ENCODE results near the gene SH3GL1.
"Not testable (repeated sequence)": the region's sequence is repeated elsewhere in the genome, so short reads cannot be mapped to it uniquely, and the experiment has no call there.

DNA sequence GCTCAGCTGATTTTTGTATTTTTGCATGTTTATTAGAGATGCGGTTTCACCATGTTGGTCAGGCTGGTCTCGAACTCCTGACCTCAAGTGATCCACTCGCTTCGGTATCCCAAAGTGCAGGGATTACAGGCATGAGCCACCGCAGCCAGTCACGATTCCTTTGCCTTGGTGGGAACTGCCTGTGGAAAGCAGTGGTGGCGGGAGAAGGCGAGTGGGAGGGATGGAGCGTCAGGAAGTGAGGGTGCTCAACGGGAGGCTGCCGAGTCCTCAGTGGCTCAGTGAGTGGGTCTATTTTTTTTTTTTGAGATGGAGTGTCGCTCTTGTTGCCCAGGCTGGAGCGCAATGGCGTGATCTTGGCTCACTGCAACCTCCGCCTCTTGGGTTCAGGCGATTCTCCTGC is 51.1 kb downstream of the SH3GL1 start:
- TF ChIP-seq, protein P1, sequence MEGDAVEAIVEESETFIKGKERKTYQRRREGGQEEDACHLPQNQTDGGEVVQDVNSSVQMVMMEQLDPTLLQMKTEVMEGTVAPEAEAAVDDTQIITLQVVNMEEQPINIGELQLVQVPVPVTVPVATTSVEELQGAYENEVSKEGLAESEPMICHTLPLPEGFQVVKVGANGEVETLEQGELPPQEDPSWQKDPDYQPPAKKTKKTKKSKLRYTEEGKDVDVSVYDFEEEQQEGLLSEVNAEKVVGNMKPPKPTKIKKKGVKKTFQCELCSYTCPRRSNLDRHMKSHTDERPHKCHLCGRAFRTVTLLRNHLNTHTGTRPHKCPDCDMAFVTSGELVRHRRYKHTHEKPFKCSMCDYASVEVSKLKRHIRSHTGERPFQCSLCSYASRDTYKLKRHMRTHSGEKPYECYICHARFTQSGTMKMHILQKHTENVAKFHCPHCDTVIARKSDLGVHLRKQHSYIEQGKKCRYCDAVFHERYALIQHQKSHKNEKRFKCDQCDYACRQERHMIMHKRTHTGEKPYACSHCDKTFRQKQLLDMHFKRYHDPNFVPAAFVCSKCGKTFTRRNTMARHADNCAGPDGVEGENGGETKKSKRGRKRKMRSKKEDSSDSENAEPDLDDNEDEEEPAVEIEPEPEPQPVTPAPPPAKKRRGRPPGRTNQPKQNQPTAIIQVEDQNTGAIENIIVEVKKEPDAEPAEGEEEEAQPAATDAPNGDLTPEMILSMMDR (IDR thresholded peaks at IDR 0.05; ENCODE audit: low read length), result not testable (repeated sequence)
- TF ChIP-seq EZH2 (IDR thresholded peaks at IDR 0.05; ENCODE audit: borderline replicate concordance, low read length), result not testable (repeated sequence)
